UCSD-AML1 (cell line): Measurements from ENCODE around the gene WFDC1.

Experiments used
- DNase-seq: peaks from one replicate; lab custom pipeline; 2025; ENCODE audit not compliant: unreplicated experiment; lab: John Stamatoyannopoulos, UW

The WFDC1 gene

GRCh38 chr16:84294531-84295142 lies at the start of gene WFDC1:
Gene WFDC1, plus strand, starts transcription at chr16:84294878. Its CDS starts 94 bp downstream, at chr16:84294972.
- DNase-seq = peak; percentile 72

DNA sequence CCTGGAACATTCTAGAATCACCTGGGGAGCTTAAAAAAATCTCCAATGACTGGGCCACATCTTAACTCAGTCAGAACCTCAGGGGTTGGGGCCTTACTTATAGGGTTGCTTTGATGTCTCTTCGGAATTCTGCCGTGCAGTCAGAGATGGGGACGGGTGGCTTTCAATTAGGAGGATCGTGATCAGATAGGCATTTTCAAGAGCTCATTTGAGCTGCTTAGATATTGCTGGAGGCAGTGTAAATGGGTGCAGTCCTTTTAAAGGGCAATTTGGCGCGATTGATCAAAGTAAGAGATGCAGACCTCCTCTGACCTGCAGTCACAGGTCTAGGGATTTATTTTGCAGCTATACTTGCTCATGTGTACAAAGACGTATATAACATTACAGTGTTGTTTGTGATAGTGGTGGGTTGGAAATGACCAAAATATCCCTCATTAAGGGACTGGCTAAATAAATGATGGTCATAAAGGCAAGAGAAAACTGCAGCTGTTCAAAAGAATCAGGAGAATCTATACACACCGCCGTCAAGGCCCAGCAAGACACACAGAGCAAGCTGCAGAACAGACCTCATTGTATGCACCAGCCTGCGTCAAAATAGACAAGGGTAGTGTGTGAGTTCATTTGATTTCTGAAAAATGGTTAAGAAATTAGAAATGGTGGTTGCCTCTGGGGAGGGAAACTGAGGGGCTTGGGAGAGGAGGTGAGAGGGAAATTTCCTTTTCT lies 48.6 kb upstream of the WFDC1 start:
- DNase-seq = no peak

- no peak for DNase-seq
Observed at GRCh38 chr16:84246679-84247077, 48.0 kb upstream of the WFDC1 start.

GRCh38 chr16:84247331-84247730 lies 47.3 kb upstream of the WFDC1 start:
- DNase-seq = no peak

DNA sequence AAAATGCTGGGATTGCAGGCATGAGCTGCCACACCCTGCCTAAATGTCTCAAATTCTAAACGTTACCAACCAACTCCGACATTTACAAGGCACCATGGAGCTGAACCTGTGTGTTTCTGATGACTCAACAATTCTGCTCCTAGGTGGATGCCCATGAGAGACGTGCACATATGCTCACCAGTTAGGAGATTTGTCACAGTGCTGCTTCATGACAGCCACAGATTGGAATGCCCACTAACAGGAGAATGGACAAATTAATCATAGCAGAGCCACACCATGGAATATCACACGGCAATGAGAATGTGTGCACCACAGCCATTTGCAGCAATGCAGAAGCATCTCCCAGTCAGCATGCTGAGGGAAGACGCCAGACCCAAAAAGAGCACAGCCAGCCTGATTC lies 46.8 kb upstream of the WFDC1 start:
- no peak for DNase-seq

- DNase-seq = no peak
Observed at GRCh38 chr16:84252184-84252583, 42.5 kb upstream of the WFDC1 start.

DNA sequence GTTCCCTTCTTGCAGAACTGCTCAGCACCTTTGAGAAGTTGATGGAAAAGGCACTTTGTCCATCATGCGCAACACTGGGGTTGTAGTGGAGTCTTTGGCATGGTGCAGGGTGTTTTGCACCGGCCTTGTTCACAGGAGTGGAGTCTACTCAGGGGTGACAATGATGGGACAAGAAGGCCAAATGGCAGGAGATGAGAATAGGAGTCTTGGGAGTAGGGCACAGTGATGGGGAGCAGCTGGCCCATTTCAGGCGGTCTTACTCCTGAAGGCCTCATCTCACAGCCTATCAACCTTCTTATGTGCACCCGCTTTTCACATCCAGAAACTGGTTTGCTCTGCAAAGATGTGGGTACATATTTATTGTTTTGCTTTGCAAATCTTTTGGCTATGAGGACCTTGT lies 41.5 kb upstream of the WFDC1 start:
- DNase-seq = no peak

GRCh38 chr16:84254062-84254461 lies 40.6 kb upstream of the WFDC1 start:
- DNase-seq = no peak

GRCh38 chr16:84255050-84255810 lies 39.4 kb upstream of the WFDC1 start:
- DNase-seq = no peak

- DNase-seq = no peak
Observed at GRCh38 chr16:84258266-84258665, 36.4 kb upstream of the WFDC1 start.

GRCh38 chr16:84259691-84260090 lies 35.0 kb upstream of the WFDC1 start:
- DNase-seq = no peak

GRCh38 chr16:84260766-84261554 lies 33.7 kb upstream of the WFDC1 start:
- no peak for DNase-seq

DNA sequence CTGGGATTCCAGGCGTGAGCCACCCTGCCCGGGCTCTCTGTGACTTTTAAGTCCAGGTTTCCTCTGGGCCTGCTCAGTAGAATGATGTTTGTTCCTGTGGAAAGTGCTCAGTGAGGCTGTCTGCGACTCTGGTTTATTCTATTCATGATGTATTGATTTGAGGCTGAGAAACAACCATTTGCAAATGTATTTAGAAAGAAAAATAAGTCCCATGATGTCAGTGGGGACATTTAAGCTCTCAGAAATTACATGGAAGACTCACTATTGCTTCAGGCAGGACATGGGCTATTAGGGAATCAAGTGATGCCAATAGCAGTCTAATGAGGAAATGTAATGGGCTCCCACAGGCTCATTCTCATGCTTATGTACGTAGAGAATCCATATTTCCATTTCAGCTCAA lies 32.6 kb upstream of the WFDC1 start:
- no peak for DNase-seq

- DNase-seq = no peak
Observed at GRCh38 chr16:84262939-84263338, 31.7 kb upstream of the WFDC1 start.

DNA sequence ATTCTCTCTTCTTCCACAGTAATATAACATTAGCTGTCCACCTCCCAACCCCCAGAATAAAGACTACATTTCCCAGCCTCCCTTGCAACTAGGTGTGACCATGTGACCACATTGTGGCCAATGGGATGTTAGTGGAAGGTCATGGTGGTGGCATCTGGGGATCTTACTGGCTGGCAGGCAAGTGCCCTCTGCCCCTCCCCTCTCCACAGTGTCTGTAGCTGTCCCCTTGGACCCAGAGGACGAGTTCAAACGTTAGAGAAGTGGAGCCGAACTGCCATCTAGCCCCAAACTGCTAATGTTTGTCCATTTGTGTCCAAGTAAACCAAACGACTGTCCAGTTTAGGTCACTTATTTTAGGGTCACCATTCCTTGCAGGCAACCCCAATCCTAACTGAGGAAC lies 28.2 kb upstream of the WFDC1 start:
- DNase-seq = peak; percentile 16

GRCh38 chr16:84267380-84267779 lies 27.3 kb upstream of the WFDC1 start:
- no peak for DNase-seq

- no peak for DNase-seq
Observed at GRCh38 chr16:84268291-84269040, 26.2 kb upstream of the WFDC1 start.

- no peak for DNase-seq
Observed at GRCh38 chr16:84270071-84270470, 24.6 kb upstream of the WFDC1 start.

GRCh38 chr16:84270531-84270930 lies 24.1 kb upstream of the WFDC1 start:
- no peak for DNase-seq

GRCh38 chr16:84271037-84271436 lies 23.6 kb upstream of the WFDC1 start:
- DNase-seq = no peak

DNA sequence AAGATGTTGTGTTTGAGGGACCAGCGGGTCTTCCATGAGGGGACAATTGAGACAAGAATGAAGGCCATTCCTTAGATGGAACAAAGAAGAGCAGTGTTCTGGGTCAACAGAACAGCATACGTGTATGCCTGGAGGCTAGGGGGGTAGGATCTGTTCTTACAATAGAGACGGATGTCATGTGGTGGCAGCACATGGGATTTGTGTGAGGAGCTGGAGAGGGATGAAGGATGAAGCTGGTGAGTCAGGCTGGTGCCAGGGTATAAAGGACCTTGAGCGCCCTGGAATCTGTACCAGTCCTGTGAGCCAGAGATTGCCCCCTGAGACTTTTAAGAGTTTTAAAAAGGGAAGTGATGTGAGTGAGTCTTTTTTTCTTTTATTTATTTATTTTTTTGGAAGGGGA lies 22.8 kb upstream of the WFDC1 start:
- no peak for DNase-seq
